Trophoblast cell (in vitro differentiated cells and primary cell): ENCODE results near the gene NCOA5.

Source experiments
- DNase-seq, 2 donors: peaks; one replicate each; pipeline ENCODE4 v3.0.0-alpha.2; 2016
- H2AFZ ChIP-seq: 2 replicates; pipeline ENCODE4 v1.6.1; 2013; ENCODE audit warnings: low read length, moderate library complexity, mild to moderate bottlenecking; ENCODE audit not compliant: insufficient read depth, poor library complexity
- H2AK5ac ChIP-seq: 2 replicates; pipeline ENCODE4 v1.6.1; 2013; ENCODE audit warnings: mild to moderate bottlenecking, low read length
- H2BK120ac ChIP-seq: 2 replicates; pipeline ENCODE4 v1.6.1; 2013; ENCODE audit warnings: low read length, mild to moderate bottlenecking, moderate library complexity; ENCODE audit not compliant: insufficient read depth, poor library complexity
- H2BK12ac ChIP-seq: 2 replicates; pipeline ENCODE4 v1.6.1; 2013; ENCODE audit warnings: mild to moderate bottlenecking, low read length, moderate library complexity
- H2BK5ac ChIP-seq: 2 replicates; pipeline ENCODE4 v1.6.1; 2013; ENCODE audit warnings: low read length, low read depth, moderate library complexity, mild to moderate bottlenecking; ENCODE audit not compliant: poor library complexity
- H3K14ac ChIP-seq: 2 replicates; pipeline ENCODE4 v1.6.1; 2013; ENCODE audit warnings: mild to moderate bottlenecking, low read length
- H3K18ac ChIP-seq: 2 replicates; pipeline ENCODE4 v1.6.1; 2013; ENCODE audit warnings: mild to moderate bottlenecking, low read length
- H3K23ac ChIP-seq: 2 replicates; pipeline ENCODE4 v1.6.1; 2013; ENCODE audit warnings: low read length
- H3K27ac ChIP-seq: 2 replicates; pipeline ENCODE4 v1.5.1; 2013; ENCODE audit warnings: low read depth, mild to moderate bottlenecking, inconsistent platforms, low read length, moderate library complexity
- H3K27me3 ChIP-seq: 2 replicates; pipeline ENCODE4 v1.6.1; 2013; ENCODE audit warnings: inconsistent platforms, mild to moderate bottlenecking, low read length, moderate library complexity; ENCODE audit not compliant: insufficient read depth
- H3K36me3 ChIP-seq, 2 experiments: 1 replicate in 1 of 2; 2 replicates in 1 of 2; pipeline ENCODE4 v1.6.1; 2013; ENCODE audit warnings: low read length in 2 of 2, mild to moderate bottlenecking in 2 of 2, moderate library complexity in 1 of 2; ENCODE audit not compliant: insufficient read depth in 2 of 2, control insufficient read depth in 1 of 2
- H3K4ac ChIP-seq: 2 replicates; pipeline ENCODE4 v1.6.1; 2013; ENCODE audit warnings: low read depth, mild to moderate bottlenecking, low read length, moderate library complexity
- H3K4me1 ChIP-seq, 2 experiments: 1 replicate in 1 of 2; 2 replicates in 1 of 2; pipeline ENCODE4 v1.6.1; 2013; ENCODE audit warnings: low read length in 2 of 2, mild to moderate bottlenecking in 2 of 2, moderate library complexity in 1 of 2; ENCODE audit not compliant: insufficient read depth in 2 of 2, control insufficient read depth in 1 of 2
- H3K4me2 ChIP-seq: 2 replicates; pipeline ENCODE4 v1.6.1; 2013; ENCODE audit warnings: inconsistent platforms, mild to moderate bottlenecking, low read length, moderate library complexity
- H3K4me3 ChIP-seq: 2 replicates; pipeline ENCODE4 v1.5.1; 2013; ENCODE audit warnings: mild to moderate bottlenecking, low read depth, low read length, inconsistent platforms
- H3K79me1 ChIP-seq: one replicate; pipeline ENCODE4 v1.6.1; 2013; ENCODE audit warnings: low read length
- H3K79me2 ChIP-seq: 2 replicates; pipeline ENCODE4 v1.6.1; 2013; ENCODE audit warnings: low read length, mild to moderate bottlenecking; ENCODE audit not compliant: control insufficient read depth, insufficient read depth, poor library complexity
- H3K9ac ChIP-seq: 2 replicates; pipeline ENCODE4 v1.6.1; 2013; ENCODE audit warnings: mild to moderate bottlenecking, low read length
- H3K9me3 ChIP-seq: 2 replicates; pipeline ENCODE4 v1.6.1; 2013; ENCODE audit warnings: low read depth, mild to moderate bottlenecking, control low read depth, inconsistent platforms, low read length; ENCODE audit not compliant: insufficient read depth
- H4K12ac ChIP-seq: 2 replicates; pipeline ENCODE4 v1.6.1; 2013; ENCODE audit warnings: low read depth, mild to moderate bottlenecking, low read length, moderate library complexity
- H4K8ac ChIP-seq: 2 replicates; pipeline ENCODE4 v1.6.1; 2013; ENCODE audit warnings: low read depth, mild to moderate bottlenecking, low read length, moderate library complexity
- H4K91ac ChIP-seq: one replicate; pipeline ENCODE4 v1.6.1; 2013; ENCODE audit warnings: low read depth, mild to moderate bottlenecking, low read length, moderate library complexity
- WGBS: extraction: QIAGEN DNeasy Blood & Tissue Kit; methylation state at CpG from one replicate; pipeline ENCODE4 v1.1.7; 2013; ENCODE audit warnings: missing lambda C conversion rate; ENCODE audit not compliant: insufficient read length, insufficient coverage; ENCODE audit errors: extremely low coverage; 5-methylcytosine and 5-hydroxymethylcytosine counted together

NCOA5 gene

DNA sequence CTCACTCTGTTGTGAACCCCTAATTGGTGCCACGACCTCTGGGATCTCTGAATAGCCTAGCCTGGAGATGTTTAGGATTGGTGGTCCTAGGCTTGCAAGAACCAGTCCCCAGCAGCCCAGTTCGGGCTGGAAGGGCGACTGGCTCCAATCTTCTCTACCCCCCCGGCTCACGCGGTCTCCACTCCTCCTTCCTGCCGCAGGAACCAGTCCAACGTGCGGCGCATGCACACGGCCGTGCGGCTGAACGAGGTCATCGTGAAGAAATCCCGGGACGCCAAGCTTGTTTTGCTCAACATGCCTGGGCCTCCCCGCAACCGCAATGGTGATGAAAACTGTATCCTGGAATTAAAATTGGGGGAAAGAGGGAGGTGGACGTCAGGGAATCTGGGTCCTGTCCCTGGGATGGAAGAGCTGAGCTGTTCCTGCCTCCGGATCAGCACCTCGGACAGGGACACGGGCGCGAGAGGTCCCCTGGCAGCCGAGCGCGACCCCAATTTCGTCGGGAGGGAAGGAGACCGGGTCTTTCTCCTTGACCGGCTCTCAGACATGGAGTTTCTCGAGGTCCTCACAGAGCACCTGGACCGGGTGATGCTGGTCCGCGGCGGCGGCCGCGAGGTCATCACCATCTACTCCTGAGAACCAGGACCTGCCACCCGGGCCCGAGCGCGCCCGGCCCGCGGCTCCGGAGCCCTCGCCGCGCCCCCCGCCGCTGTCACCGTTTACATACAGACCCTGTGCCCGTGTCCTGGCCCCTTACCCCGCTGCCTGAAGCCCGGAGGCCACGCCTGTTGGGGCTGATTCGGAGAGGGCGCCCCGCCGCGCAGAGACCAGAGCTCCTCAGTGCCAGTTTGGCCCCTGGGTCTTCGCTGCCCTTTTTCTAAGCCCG lies 32.5 kb downstream of the NCOA5 start:
- Histone ChIP-seq H3K4ac (no peak overlapping the region), H3K27me3 (peaks cover 22% of the 10 kb centered on the region), H4K91ac (no peak overlapping the region), H2AK5ac (no peak overlapping the region), H3K27ac (no peak overlapping the region), H3K36me3 (peaks cover 14 to 17% of the 10 kb centered on the region in 2 experiments), H3K23ac (no peak overlapping the region), H3K4me3 (no peak overlapping the region), H3K18ac (no peak overlapping the region), H3K4me1 (peaks cover 5 to 18% of the 10 kb centered on the region in 2 experiments), H3K14ac (no peak overlapping the region), H2BK5ac (no peak overlapping the region), H4K12ac (no peak overlapping the region), H3K79me2 (no peaks in the 10 kb centered on the region), H2BK12ac (no peak overlapping the region), H2AFZ (no peak overlapping the region), H3K9me3 (peaks cover 4% of the 10 kb centered on the region), H3K79me1 (no peaks in the 10 kb centered on the region), H2BK120ac (no peak overlapping the region), H3K4me2 (peak overlapping the region; percentile 41), H4K8ac (no peak overlapping the region), H3K9ac (no peak overlapping the region)
- DNase-seq: peak in 1 of 2 donors; percentile 35
- WGBS: no CpG with 5 or more reads among the region's 65 CpGs

DNA sequence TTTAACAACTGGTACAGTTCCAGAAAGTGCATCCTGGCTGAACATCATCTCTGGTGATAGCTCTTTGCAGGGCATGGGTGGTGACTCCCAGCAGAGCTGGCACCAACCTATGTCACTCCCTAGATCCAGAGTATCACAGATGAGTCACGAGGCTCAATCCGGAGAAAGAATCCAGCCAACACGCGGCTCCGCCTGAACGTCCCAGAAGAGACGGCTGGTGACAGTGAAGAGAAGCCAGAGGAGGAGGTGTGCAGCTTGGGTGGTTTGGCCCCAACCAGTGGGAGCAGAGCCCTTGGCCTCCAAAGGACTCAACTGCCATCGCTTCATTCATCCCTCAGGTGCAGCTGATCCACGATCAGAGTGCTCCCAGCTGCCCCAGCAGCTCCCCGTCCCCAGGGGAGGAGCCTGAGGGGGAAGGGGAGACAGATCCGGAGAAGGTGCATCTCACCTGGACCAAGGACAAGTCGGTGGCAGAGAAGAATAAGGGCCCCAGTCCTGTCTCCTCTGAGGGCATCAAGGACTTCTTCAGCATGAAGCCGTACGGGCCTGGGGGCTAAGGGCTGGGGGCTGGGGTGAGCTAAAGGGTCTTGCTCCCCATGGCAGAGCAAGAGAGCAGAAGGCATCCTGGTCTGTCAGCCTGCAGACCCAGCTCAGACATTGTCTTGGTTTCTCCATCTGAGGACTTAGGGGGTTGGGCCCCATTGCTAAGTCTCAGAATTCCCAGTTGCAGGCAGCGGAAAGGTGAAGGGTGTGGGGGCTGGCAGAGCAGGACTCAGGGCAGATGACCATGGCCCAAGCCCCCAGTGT lies 33.5 kb downstream of the NCOA5 start:
- peaks cover 5 to 18% of the 10 kb centered on the region in 2 experiments for H3K4me1 ChIP-seq
- H3K36me3 ChIP-seq: peaks cover 5 to 8% of the 10 kb centered on the region in 2 experiments
- no peak overlapping the region for H3K4me3 ChIP-seq
- no peak overlapping the region for H3K4me2 ChIP-seq
- peaks cover 22% of the 10 kb centered on the region for H3K27me3 ChIP-seq
- no peak overlapping the region for H2AFZ ChIP-seq
- no peak overlapping the region for H2AK5ac ChIP-seq
- no CpG with 5 or more reads among the region's 15 CpGs for WGBS
- H2BK12ac ChIP-seq: no peak overlapping the region
- no peak overlapping the region for H3K4ac ChIP-seq
- H3K18ac ChIP-seq: no peak overlapping the region
- H4K8ac ChIP-seq: no peak overlapping the region
- H3K14ac ChIP-seq: no peak overlapping the region
- H4K91ac ChIP-seq: no peak overlapping the region
- no peak overlapping the region for H3K27ac ChIP-seq
- no peak overlapping the region for H2BK120ac ChIP-seq
- no peak overlapping the region for H3K23ac ChIP-seq
- H3K9ac ChIP-seq: no peak overlapping the region
- no peak overlapping the region for H2BK5ac ChIP-seq
- H3K79me1 ChIP-seq: no peaks in the 10 kb centered on the region
- H4K12ac ChIP-seq: no peak overlapping the region
- no peak for DNase-seq
- H3K9me3 ChIP-seq: peaks cover 4% of the 10 kb centered on the region
- no peaks in the 10 kb centered on the region for H3K79me2 ChIP-seq

DNA sequence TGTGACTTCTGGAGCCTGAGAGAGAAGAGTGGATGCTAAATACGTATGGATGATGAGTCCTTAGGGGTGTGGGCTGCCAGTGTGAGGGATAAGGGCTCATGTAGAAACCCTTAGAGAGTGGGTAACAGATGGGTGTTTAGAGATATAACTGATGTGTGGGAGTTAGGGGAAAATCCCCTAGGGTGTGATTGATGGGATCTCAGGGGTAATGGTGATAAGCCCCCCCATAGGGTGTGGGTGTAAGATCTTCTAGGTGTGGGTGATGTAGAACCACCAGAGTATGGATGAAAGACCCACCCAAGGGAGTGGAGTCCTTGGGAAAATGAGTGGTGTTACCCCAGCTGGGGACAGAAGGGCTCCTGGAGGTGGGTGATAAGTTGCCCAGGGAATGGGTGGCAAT lies 34.5 kb downstream of the NCOA5 start:
- no peaks in the 10 kb centered on the region for H3K79me1 ChIP-seq
- WGBS: no CpG with 5 or more reads among the region's 1 CpG
- no peak overlapping the region for H4K12ac ChIP-seq
- H2BK120ac ChIP-seq: no peak overlapping the region
- H3K4me3 ChIP-seq: no peak overlapping the region
- no peak overlapping the region for H2AFZ ChIP-seq
- no peak overlapping the region for H3K23ac ChIP-seq
- H3K36me3 ChIP-seq: peaks cover 2 to 3% of the 10 kb centered on the region in 2 experiments
- no peak overlapping the region for H2AK5ac ChIP-seq
- no peak overlapping the region for H3K14ac ChIP-seq
- H3K9ac ChIP-seq: no peak overlapping the region
- no peak overlapping the region for H2BK12ac ChIP-seq
- no peak overlapping the region for H4K91ac ChIP-seq
- H3K4me1 ChIP-seq: peaks cover 5 to 18% of the 10 kb centered on the region in 2 experiments
- no peak overlapping the region for H4K8ac ChIP-seq
- peaks cover 22% of the 10 kb centered on the region for H3K27me3 ChIP-seq
- no peak overlapping the region for H3K27ac ChIP-seq
- peaks cover 4% of the 10 kb centered on the region for H3K9me3 ChIP-seq
- no peak overlapping the region for H3K18ac ChIP-seq
- H3K4ac ChIP-seq: no peak overlapping the region
- DNase-seq: no peak
- H2BK5ac ChIP-seq: no peak overlapping the region
- H3K4me2 ChIP-seq: no peak overlapping the region
- H3K79me2 ChIP-seq: no peaks in the 10 kb centered on the region

DNA sequence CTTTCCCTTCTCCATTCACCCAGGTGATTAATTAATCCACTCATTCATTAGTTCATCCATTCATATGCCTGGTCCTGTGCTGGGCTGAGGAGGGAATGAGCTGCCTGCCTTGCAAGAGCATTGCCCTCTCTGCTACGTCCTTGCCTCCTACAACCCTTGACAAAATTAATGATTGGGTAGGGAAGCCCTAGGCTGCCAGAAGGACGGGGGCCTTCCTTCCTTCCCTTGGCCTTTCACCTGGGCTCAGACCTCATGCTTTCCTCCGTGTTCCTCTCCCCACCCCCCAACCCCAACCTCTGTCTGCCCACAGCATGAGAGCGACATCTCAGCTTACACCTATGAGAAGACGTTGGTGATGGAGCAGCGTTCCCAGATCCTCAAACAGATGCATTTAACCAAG lies 35.2 kb downstream of the NCOA5 start:
- no peak for DNase-seq
- H3K79me1 ChIP-seq: no peaks in the 10 kb centered on the region
- no peak overlapping the region for H3K23ac ChIP-seq
- H2BK5ac ChIP-seq: no peak overlapping the region
- no peak overlapping the region for H4K8ac ChIP-seq
- H3K27ac ChIP-seq: no peak overlapping the region
- H3K4me2 ChIP-seq: no peak overlapping the region
- H3K9ac ChIP-seq: no peak overlapping the region
- no peak overlapping the region for H3K14ac ChIP-seq
- no peak overlapping the region for H2AK5ac ChIP-seq
- no CpG with 5 or more reads among the region's 6 CpGs for WGBS
- no peak overlapping the region for H4K12ac ChIP-seq
- H2BK120ac ChIP-seq: no peak overlapping the region
- no peak overlapping the region for H3K4ac ChIP-seq
- no peak overlapping the region for H2BK12ac ChIP-seq
- H3K79me2 ChIP-seq: no peaks in the 10 kb centered on the region
- peaks cover 4% of the 10 kb centered on the region for H3K9me3 ChIP-seq
- H3K27me3 ChIP-seq: peaks cover 22% of the 10 kb centered on the region
- H3K18ac ChIP-seq: no peak overlapping the region
- H2AFZ ChIP-seq: no peak overlapping the region
- no peaks in the 10 kb centered on the region for H3K36me3 ChIP-seq
- H3K4me1 ChIP-seq: peaks cover 5 to 18% of the 10 kb centered on the region in 2 experiments
- H4K91ac ChIP-seq: no peak overlapping the region
- no peak overlapping the region for H3K4me3 ChIP-seq
